Vagina (tissue), 2 donors: ENCODE results near the gene CLEC10A.

ENCODE experiments used
- CTCF ChIP-seq, 3 experiments: fragments of 450-650 bp in 2 of 3; fragments of 200-600 bp in 1 of 3; sonication (generic) in 1 of 3; IDR thresholded peaks; one replicate each; pipeline ENCODE4 v1.5.1; 2017 to 2019; ENCODE audit warnings: antibody characterized with exemption in 3 of 3, mild to moderate bottlenecking in 2 of 3, moderate library complexity in 2 of 3
- POLR2A ChIP-seq, 2 donors: fragments of 450-650 bp; IDR thresholded peaks; one replicate each; pipeline ENCODE4 v1.6.1; 2017; ENCODE audit warnings: antibody characterized with exemption in 2 of 2, mild to moderate bottlenecking in 2 of 2, moderate library complexity in 2 of 2
- POLR2AphosphoS5 ChIP-seq, 2 donors: sonication (generic); formaldehyde crosslinking; IDR thresholded peaks; one replicate each; pipeline ENCODE4 v1.9.0; 2017; ENCODE audit warnings: antibody characterized with exemption in 2 of 2, mild to moderate bottlenecking in 2 of 2, low read depth in 1 of 2; ENCODE audit not compliant: insufficient read depth in 1 of 2

GRCh38 chr17:7077911-7078546 lies 2.0 kb downstream of the CLEC10A start:
- TF ChIP-seq CTCF (IDR thresholded peaks at IDR 0.05) (no peak), POLR2A (IDR thresholded peaks at IDR 0.05) (no peak), POLR2AphosphoS5 (IDR thresholded peaks at IDR 0.05; ENCODE audit: insufficient read depth in 1 of 2, low read depth in 1 of 2) (no peak)
